Effector CD8-positive, alpha-beta T cell (primary cell): ENCODE measurements around the gene HGF.
"Not testable (repeated sequence)": the region's sequence is repeated elsewhere in the genome, so short reads cannot be mapped to it uniquely, and the experiment has no call there.

Experiments used
- DNase-seq: peaks from one replicate; lab custom pipeline; 2025; lab: John Stamatoyannopoulos, UW

Gene HGF

GRCh38 chr7:81722250-81722649 lies 47.6 kb downstream of the HGF start:
- not testable (repeated sequence) for DNase-seq

GRCh38 chr7:81721437-81721836 lies 48.4 kb downstream of the HGF start:
- DNase-seq, result no peak

- no peak for DNase-seq
These were observed 50.0 kb downstream of the HGF start for GRCh38 chr7:81719865-81720264.

- DNase-seq, result no peak
These were observed 53.8 kb downstream of the HGF start for GRCh38 chr7:81715984-81716588.

GRCh38 chr7:81714306-81714705 lies 55.5 kb downstream of the HGF start:
- no peak for DNase-seq

- DNase-seq, result no peak
These were observed 59.1 kb downstream of the HGF start for GRCh38 chr7:81710751-81711150.

- DNase-seq, result no peak
These were observed 60.0 kb downstream of the HGF start for GRCh38 chr7:81709836-81710235.

GRCh38 chr7:81707966-81708365 lies 61.9 kb downstream of the HGF start:
- DNase-seq, result no peak

GRCh38 chr7:81707196-81707595 lies 62.7 kb downstream of the HGF start:
- DNase-seq, result no peak

- DNase-seq, result no peak
These were observed 64.6 kb downstream of the HGF start for GRCh38 chr7:81705206-81705605.

GRCh38 chr7:81704595-81704994 lies 65.3 kb downstream of the HGF start:
- no peak for DNase-seq

GRCh38 chr7:81698965-81699364 lies 70.9 kb downstream of the HGF start:
- no peak for DNase-seq

- no peak for DNase-seq
These were observed 75.1 kb downstream of the HGF start for GRCh38 chr7:81694711-81695110.

GRCh38 chr7:81693894-81694293 lies 76.0 kb downstream of the HGF start:
- DNase-seq, result no peak

- no peak for DNase-seq
These were observed 76.8 kb downstream of the HGF start for GRCh38 chr7:81693080-81693479.

- no peak for DNase-seq
These were observed 77.5 kb downstream of the HGF start for GRCh38 chr7:81692146-81692905.

- DNase-seq, result no peak
These were observed 78.5 kb downstream of the HGF start for GRCh38 chr7:81691199-81691821.

GRCh38 chr7:81690688-81691087 lies 79.2 kb downstream of the HGF start:
- DNase-seq, result no peak

- DNase-seq, result no peak
These were observed 79.6 kb downstream of the HGF start for GRCh38 chr7:81690251-81690650.

- no peak for DNase-seq
These were observed 81.0 kb downstream of the HGF start for GRCh38 chr7:81688622-81689411.

- DNase-seq, result no peak
These were observed 82.8 kb downstream of the HGF start for GRCh38 chr7:81687062-81687461.

- no peak for DNase-seq
These were observed 84.5 kb downstream of the HGF start for GRCh38 chr7:81685270-81685868.
